GM19395 (cell line): ENCODE measurements around the gene PDE6A.
"Not testable (repeated sequence)": the region's sequence is repeated elsewhere in the genome, so short reads cannot be mapped to it uniquely, and the experiment has no call there.

Experiments used
- ATAC-seq: cut with Tn5 transposase; IDR thresholded peaks from one replicate; pipeline ENCODE4 v1.9.1; 2021; ENCODE audit warnings: mild to moderate bottlenecking, moderate library complexity; ENCODE audit not compliant: unreplicated experiment

The PDE6A gene

GRCh38 chr5:149898811-149899210 lies 45.8 kb downstream of the PDE6A start:
- no peak for ATAC-seq

- no peak for ATAC-seq
Observed at GRCh38 chr5:149895416-149896345, 48.9 kb downstream of the PDE6A start.

- no peak for ATAC-seq
Observed at GRCh38 chr5:149894237-149894636, 50.4 kb downstream of the PDE6A start.

- no peak for ATAC-seq
Observed at GRCh38 chr5:149893403-149893931, 51.1 kb downstream of the PDE6A start.

GRCh38 chr5:149892594-149892993 lies 52.0 kb downstream of the PDE6A start:
- ATAC-seq: no peak

GRCh38 chr5:149888280-149888679 lies 56.3 kb downstream of the PDE6A start:
- ATAC-seq: no peak

- ATAC-seq: no peak
Observed at GRCh38 chr5:149887622-149888183, 56.9 kb downstream of the PDE6A start.

GRCh38 chr5:149886692-149887470 lies 57.7 kb downstream of the PDE6A start:
- no peak for ATAC-seq

GRCh38 chr5:149886060-149886459 lies 58.5 kb downstream of the PDE6A start:
- ATAC-seq: no peak

GRCh38 chr5:149885513-149885912 lies 59.1 kb downstream of the PDE6A start:
- no peak for ATAC-seq

- no peak for ATAC-seq
Observed at GRCh38 chr5:149883550-149883949, 61.0 kb downstream of the PDE6A start.

GRCh38 chr5:149882633-149883032 lies 62.0 kb downstream of the PDE6A start:
- ATAC-seq: not testable (repeated sequence)

GRCh38 chr5:149881874-149882273 lies 62.7 kb downstream of the PDE6A start:
- no peak for ATAC-seq

- no peak for ATAC-seq
Observed at GRCh38 chr5:149881069-149881622, 63.4 kb downstream of the PDE6A start.

GRCh38 chr5:149879593-149879992 lies 65.0 kb downstream of the PDE6A start:
- not testable (repeated sequence) for ATAC-seq

GRCh38 chr5:149878371-149878770 lies 66.2 kb downstream of the PDE6A start:
- no peak for ATAC-seq

- no peak for ATAC-seq
Observed at GRCh38 chr5:149873896-149874295, 70.7 kb downstream of the PDE6A start.

- ATAC-seq: no peak
Observed at GRCh38 chr5:149872351-149873040, 72.1 kb downstream of the PDE6A start.

- no peak for ATAC-seq
Observed at GRCh38 chr5:149871471-149871870, 73.1 kb downstream of the PDE6A start.

- no peak for ATAC-seq
Observed at GRCh38 chr5:149870697-149871096, 73.9 kb downstream of the PDE6A start.
